Caco-2 (cell line): ENCODE measurements around the gene MARCKS. TPM values are rescaled to one million over a fixed set of nuclear protein-coding genes. Genes with fewer than 3 reads are reported as not detected.
A peak's percentile ranks its signal among the peaks of the same experiment; 100 is the strongest.

Experiments
- BruUV-seq: library from RNA; stranded (reverse); fragments of 400-500 nt; replicated peaks from 2 replicates; lab custom pipeline; 2021; lab: Mats Ljungman, UMichigan
- CTCF ChIA-PET: fragments of 300-600 bp; sonication (Branson Sonifier 250); formaldehyde crosslinking; loops from one replicate; lab custom pipeline; 2022; ENCODE audit warnings: antibody characterized with exemption; lab: Charles Lee
- POLR2A ChIA-PET: fragments of 300-600 bp; sonication (Branson Sonifier 250); formaldehyde crosslinking; loops from one replicate; lab custom pipeline; 2022; ENCODE audit warnings: antibody characterized with exemption; lab: Charles Lee
- DNase-seq, 2 experiments: peaks; one replicate each; pipeline versions ENCODE4 v3.0.0 to v3.0.0-alpha.2; 2020 to 2022
- H3K27me3 ChIP-seq: replicated peaks from 2 replicates; pipeline ENCODE4 v1.6.0; 2011; ENCODE audit warnings: low read length; ENCODE audit not compliant: control insufficient read depth, insufficient read depth
- H3K36me3 ChIP-seq: 2 replicates; pipeline ENCODE4 v1.5.1; 2011; ENCODE audit warnings: low read length; ENCODE audit not compliant: control insufficient read depth, insufficient read depth
- H3K4me1 ChIP-seq: fragments of 250-450 bp; sonication (Bioruptor Pico); 2 replicates; pipeline ENCODE4 v1.5.1; 2020; ENCODE audit warnings: mild to moderate bottlenecking
- H3K4me3 ChIP-seq: 2 replicates; pipeline ENCODE4 v1.5.1; 2011; ENCODE audit warnings: low read depth, mild to moderate bottlenecking, control low read depth, low read length
- H3K9me3 ChIP-seq: fragments of 250-450 bp; sonication (Bioruptor Pico); 2 replicates; pipeline ENCODE4 v1.5.1; 2020; ENCODE audit warnings: mild to moderate bottlenecking, moderate library complexity
- H3K27ac Mint-ChIP-seq: one replicate; pipeline ENCODE4 v1.8.0; 2022; ENCODE audit warnings: mixed read lengths; ENCODE audit not compliant: unreplicated experiment
- H3K27me3 Mint-ChIP-seq: one replicate; pipeline ENCODE4 v1.8.0; 2022; ENCODE audit warnings: mixed read lengths; ENCODE audit not compliant: insufficient read depth, unreplicated experiment
- H3K36me3 Mint-ChIP-seq: one replicate; pipeline ENCODE4 v1.8.0; 2022; ENCODE audit warnings: mild to moderate bottlenecking, mixed read lengths; ENCODE audit not compliant: insufficient read depth, unreplicated experiment
- H3K4me1 Mint-ChIP-seq: one replicate; pipeline ENCODE4 v1.8.0; 2022; ENCODE audit warnings: low read depth, mixed read lengths; ENCODE audit not compliant: unreplicated experiment
- H3K4me3 Mint-ChIP-seq: one replicate; pipeline ENCODE4 v1.8.0; 2022; ENCODE audit warnings: mild to moderate bottlenecking, moderate library complexity, mixed read lengths; ENCODE audit not compliant: unreplicated experiment
- H3K9me3 Mint-ChIP-seq: one replicate; pipeline ENCODE4 v1.8.0; 2022; ENCODE audit warnings: mixed read lengths; ENCODE audit not compliant: unreplicated experiment
- intact Hi-C: fragments of 100-400 bp; cut with micrococcal nuclease; formaldehyde crosslinking; loops from one replicate; pipeline ENCODE4 v1.10.0; 2022; ENCODE audit not compliant: unreplicated experiment
- total RNA-seq: library from RNA; stranded (reverse); gene quantifications from 2 replicates; pipeline ENCODE4 v1.2.3, GENCODE V29; 2022
- TF ChIP-seq, protein P1 (sequence below), 2 experiments: fragments of 200-600 bp in 1 of 2; IDR thresholded peaks; 1 replicate in 1 of 2; 2 replicates in 1 of 2; pipeline versions ENCODE4 v1.5.1 to v1.8.0; 2011 to 2022; ENCODE audit warnings: antibody characterized with exemption in 1 of 2, control low read depth in 1 of 2, inconsistent platforms in 1 of 2, low read depth in 1 of 2, low read length in 1 of 2, mild to moderate bottlenecking in 1 of 2, moderate library complexity in 1 of 2; ENCODE audit not compliant: insufficient read depth in 1 of 2, severe bottlenecking in 1 of 2, unreplicated experiment in 1 of 2

Gene MARCKS
- total RNA-seq, 1 experiment from 2014 or later, result 153 TPM

DNA sequence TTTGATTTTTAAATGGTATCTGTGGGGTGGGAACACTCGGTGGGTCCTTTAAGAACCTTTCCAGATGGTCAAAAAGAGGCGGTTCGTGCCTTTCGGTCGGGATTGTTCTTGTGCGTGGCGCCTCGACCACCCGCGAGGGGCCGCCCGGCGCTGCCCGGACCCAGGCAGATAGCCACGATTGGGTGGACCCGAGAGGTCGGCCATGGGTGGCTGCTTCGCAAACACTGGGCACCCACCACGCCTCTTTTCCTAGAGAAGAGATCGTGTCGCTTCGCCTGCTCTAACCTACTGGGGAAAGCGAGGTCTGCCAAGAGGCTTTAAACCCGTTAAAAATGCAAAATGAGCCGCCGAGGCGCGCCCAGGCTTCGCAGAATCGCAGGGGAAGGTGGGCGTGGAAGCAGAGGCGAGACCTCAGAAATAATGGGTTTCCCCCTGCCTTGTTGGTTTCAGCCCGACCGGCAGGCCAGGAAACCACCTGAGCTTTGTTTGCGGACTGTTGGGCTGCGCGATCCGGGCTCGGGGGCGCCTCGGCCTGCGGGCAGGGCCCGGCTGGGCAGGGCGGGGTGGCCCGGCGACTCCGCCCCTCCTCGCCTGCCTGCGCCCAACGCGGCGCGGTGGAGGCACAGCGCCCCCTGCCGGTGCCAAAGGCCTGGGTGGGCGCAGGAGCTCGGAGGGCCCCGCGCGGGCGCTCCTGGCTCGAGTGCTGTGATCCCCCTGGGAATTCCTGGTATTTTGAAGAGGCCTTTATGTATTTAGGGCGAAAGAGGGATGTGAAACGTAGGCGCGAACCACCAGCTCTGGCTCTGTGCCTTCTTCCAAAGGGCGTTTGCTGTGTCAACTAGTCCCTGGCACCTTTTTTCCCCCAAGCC is 1.6 kb downstream of the MARCKS start:
- TSS peak; percentile 95 for BruUV-seq
- Histone ChIP-seq H3K4me3 (peak overlapping the region; percentile 64), H3K27me3 (no peaks in the 10 kb centered on the region), H3K36me3 (peaks cover 2% of the 10 kb centered on the region; the same call in 1 of the 2 replicates), H3K9me3 (no peaks in the 10 kb centered on the region), H3K4me1 (peaks cover 3% of the 10 kb centered on the region)
- TF ChIP-seq, protein P1, sequence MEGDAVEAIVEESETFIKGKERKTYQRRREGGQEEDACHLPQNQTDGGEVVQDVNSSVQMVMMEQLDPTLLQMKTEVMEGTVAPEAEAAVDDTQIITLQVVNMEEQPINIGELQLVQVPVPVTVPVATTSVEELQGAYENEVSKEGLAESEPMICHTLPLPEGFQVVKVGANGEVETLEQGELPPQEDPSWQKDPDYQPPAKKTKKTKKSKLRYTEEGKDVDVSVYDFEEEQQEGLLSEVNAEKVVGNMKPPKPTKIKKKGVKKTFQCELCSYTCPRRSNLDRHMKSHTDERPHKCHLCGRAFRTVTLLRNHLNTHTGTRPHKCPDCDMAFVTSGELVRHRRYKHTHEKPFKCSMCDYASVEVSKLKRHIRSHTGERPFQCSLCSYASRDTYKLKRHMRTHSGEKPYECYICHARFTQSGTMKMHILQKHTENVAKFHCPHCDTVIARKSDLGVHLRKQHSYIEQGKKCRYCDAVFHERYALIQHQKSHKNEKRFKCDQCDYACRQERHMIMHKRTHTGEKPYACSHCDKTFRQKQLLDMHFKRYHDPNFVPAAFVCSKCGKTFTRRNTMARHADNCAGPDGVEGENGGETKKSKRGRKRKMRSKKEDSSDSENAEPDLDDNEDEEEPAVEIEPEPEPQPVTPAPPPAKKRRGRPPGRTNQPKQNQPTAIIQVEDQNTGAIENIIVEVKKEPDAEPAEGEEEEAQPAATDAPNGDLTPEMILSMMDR (IDR thresholded peaks at IDR 0.05; ENCODE audit: insufficient read depth in 1 of 2, low read depth in 1 of 2, low read length in 1 of 2, severe bottlenecking in 1 of 2, unreplicated experiment in 1 of 2), result peak; percentile 82 to 90
- no peaks in the 10 kb centered on the region for H3K9me3 Mint-ChIP-seq
- CTCF ChIA-PET, result interaction anchor here (0.6 to 2.1 kb wide), 27 partner anchors 16 to 979 kb away, joined by 3 to 32 read pairs (median 4); no protein-coding TSS in a partner anchor
- intact Hi-C loops, result loop anchor here (1.0 to 5.0 kb wide), 10 partner anchors 140 to 1078 kb away; no protein-coding TSS in a partner anchor
- POLR2A ChIA-PET, result interaction anchor here (0.5 to 1.8 kb wide), 9 partner anchors 21 to 506 kb away, joined by 3 to 14 read pairs (median 4); no protein-coding TSS in a partner anchor
- DNase-seq, result peak; percentile 95 to 96
- H3K4me1 Mint-ChIP-seq, result no peaks in the 10 kb centered on the region
- peaks cover 39% of the 10 kb centered on the region for H3K36me3 Mint-ChIP-seq
- no peaks in the 10 kb centered on the region for H3K27me3 Mint-ChIP-seq
- H3K4me3 Mint-ChIP-seq, result no peak overlapping the region
- H3K27ac Mint-ChIP-seq, result no peak overlapping the region

DNA sequence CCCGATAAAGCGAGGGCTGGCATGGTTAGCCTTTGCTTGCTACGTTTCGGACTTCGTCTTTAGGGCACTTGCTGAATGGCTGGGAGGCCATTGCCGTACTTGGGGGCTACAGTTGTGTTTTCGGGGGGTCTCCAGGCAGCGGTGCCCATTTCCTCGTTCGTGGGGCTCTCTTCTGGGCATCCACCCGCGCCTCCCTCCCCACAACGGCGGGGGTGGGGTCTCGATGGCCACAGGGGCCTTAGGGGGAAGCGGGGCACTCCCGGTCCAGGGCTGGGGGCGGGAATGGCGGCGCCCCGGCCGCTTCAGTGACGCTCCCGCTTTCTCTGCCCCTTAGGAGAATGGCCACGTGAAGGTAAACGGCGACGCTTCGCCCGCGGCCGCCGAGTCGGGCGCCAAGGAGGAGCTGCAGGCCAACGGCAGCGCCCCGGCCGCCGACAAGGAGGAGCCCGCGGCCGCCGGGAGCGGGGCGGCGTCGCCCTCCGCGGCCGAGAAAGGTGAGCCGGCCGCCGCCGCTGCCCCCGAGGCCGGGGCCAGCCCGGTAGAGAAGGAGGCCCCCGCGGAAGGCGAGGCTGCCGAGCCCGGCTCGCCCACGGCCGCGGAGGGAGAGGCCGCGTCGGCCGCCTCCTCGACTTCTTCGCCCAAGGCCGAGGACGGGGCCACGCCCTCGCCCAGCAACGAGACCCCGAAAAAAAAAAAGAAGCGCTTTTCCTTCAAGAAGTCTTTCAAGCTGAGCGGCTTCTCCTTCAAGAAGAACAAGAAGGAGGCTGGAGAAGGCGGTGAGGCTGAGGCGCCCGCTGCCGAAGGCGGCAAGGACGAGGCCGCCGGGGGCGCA is 2.4 kb downstream of the MARCKS start:
- no peaks in the 10 kb centered on the region for H3K27me3 ChIP-seq
- BruUV-seq, result no TSS peak
- Mint-ChIP-seq H3K4me1 (no peaks in the 10 kb centered on the region), H3K27ac (no peak overlapping the region), H3K4me3 (no peak overlapping the region), H3K27me3 (no peaks in the 10 kb centered on the region), H3K9me3 (no peaks in the 10 kb centered on the region), H3K36me3 (peaks cover 42% of the 10 kb centered on the region)
- ChIA-PET CTCF (interaction anchor here (0.6 to 2.1 kb wide), 24 partner anchors 16 to 980 kb away, joined by 3 to 32 read pairs (median 4); no protein-coding TSS in a partner anchor), POLR2A (interaction anchor here (0.6 to 1.8 kb wide), 7 partner anchors 83 to 507 kb away, joined by 3 to 14 read pairs (median 4); no protein-coding TSS in a partner anchor)
- H3K36me3 ChIP-seq, result peaks cover 2% of the 10 kb centered on the region; the same call in 1 of the 2 replicates
- no peaks in the 10 kb centered on the region for H3K9me3 ChIP-seq
- no peaks in the 10 kb centered on the region for H3K4me1 ChIP-seq
- intact Hi-C loops, result loop anchor here (1.0 to 5.0 kb wide), 5 partner anchors 141 to 1079 kb away; no protein-coding TSS in a partner anchor
- DNase-seq, result peak; percentile 39 to 57
- peak overlapping the region; percentile 64 for H3K4me3 ChIP-seq
- TF ChIP-seq, protein P1 (IDR thresholded peaks at IDR 0.05; ENCODE audit: insufficient read depth in 1 of 2, low read depth in 1 of 2, low read length in 1 of 2, severe bottlenecking in 1 of 2, unreplicated experiment in 1 of 2), result no peak
